CD4-positive, alpha-beta T cell (primary cell): ENCODE measurements around the gene CACNA1B. TPM values are rescaled to one million over a fixed set of nuclear protein-coding genes. Genes with fewer than 3 reads are reported as not detected.
A peak's percentile ranks its signal among the peaks of the same experiment; 100 is the strongest.

ENCODE experiments used
- ATAC-seq: fragments of 200-7000 bp; cut with Tn5 transposase; one replicate; pipeline ENCODE4 v1.10.0; 2022; ENCODE audit warnings: mild to moderate bottlenecking; ENCODE audit not compliant: poor library complexity
- CTCF ChIA-PET: fragments of 350-600 bp; sonication (Branson Sonifier 250); formaldehyde crosslinking; loops from one replicate; lab custom pipeline; 2021; ENCODE audit warnings: antibody characterized with exemption, inconsistent platforms; lab: Charles Lee
- POLR2A ChIA-PET: fragments of 350-600 bp; sonication (Branson Sonifier 250); formaldehyde crosslinking; loops from one replicate; lab custom pipeline; 2021; ENCODE audit warnings: antibody characterized with exemption, inconsistent platforms; lab: Charles Lee
- DNase-seq, 14 experiments: peaks; one replicate each; pipeline ENCODE4 v3.0.0-alpha.2; 2013 to 2020; ENCODE audit warnings: mixed read lengths in 2 of 14
- H3K27ac ChIP-seq, 2 donors: one replicate each; pipeline versions ENCODE4 v1.5.1 to v1.7.0; 2013; ENCODE audit warnings: low read length in 2 of 2, low read depth in 1 of 2, mild to moderate bottlenecking in 1 of 2
- H3K27me3 ChIP-seq, 2 experiments: 1 replicate in 1 of 2; 2 replicates in 1 of 2; pipeline versions ENCODE4 v1.6.1 to v1.7.0; 2013; ENCODE audit warnings: low read length in 2 of 2, control low read depth in 1 of 2, mild to moderate bottlenecking in 1 of 2, moderate library complexity in 1 of 2; ENCODE audit not compliant: insufficient read depth in 2 of 2, control insufficient read depth in 1 of 2
- H3K36me3 ChIP-seq: one replicate; pipeline ENCODE4 v1.6.1; 2013; ENCODE audit warnings: low read length, control low read depth; ENCODE audit not compliant: insufficient read depth
- H3K4me1 ChIP-seq: one replicate; pipeline ENCODE4 v1.6.1; 2013; ENCODE audit warnings: low read length, control low read depth; ENCODE audit not compliant: insufficient read depth
- H3K4me3 ChIP-seq: one replicate; pipeline ENCODE4 v1.5.1; 2013; ENCODE audit warnings: mild to moderate bottlenecking, low read length, moderate library complexity
- H3K9me3 ChIP-seq, 2 experiments: 1 replicate in 1 of 2; 2 replicates in 1 of 2; pipeline versions ENCODE4 v1.6.1 to v1.7.0; 2013; ENCODE audit warnings: low read length in 2 of 2, mild to moderate bottlenecking in 2 of 2, control low read depth in 1 of 2, moderate library complexity in 1 of 2; ENCODE audit not compliant: control insufficient read depth in 1 of 2, insufficient read depth in 1 of 2
- H3K27ac Mint-ChIP-seq: one replicate; pipeline ENCODE4 v1.8.0; 2020; ENCODE audit warnings: mixed read lengths
- H3K27me3 Mint-ChIP-seq: one replicate; pipeline ENCODE4 v1.8.0; 2021; ENCODE audit warnings: mixed read lengths
- H3K36me3 Mint-ChIP-seq: one replicate; pipeline ENCODE4 v1.8.0; 2021; ENCODE audit warnings: low read depth, mixed read lengths
- H3K4me1 Mint-ChIP-seq: one replicate; pipeline ENCODE4 v1.8.0; 2021; ENCODE audit warnings: low read depth, mixed read lengths
- H3K4me3 Mint-ChIP-seq: one replicate; pipeline ENCODE4 v1.8.0; 2020; ENCODE audit warnings: mild to moderate bottlenecking, mixed read lengths
- H3K9me3 Mint-ChIP-seq: one replicate; pipeline ENCODE4 v1.8.0; 2020; ENCODE audit warnings: mixed read lengths
- CTCF ChIP-seq: fragments of 200-600 bp; IDR thresholded peaks from one replicate; pipeline ENCODE4 v1.8.0; 2022; ENCODE audit warnings: antibody characterized with exemption, mild to moderate bottlenecking
- intact Hi-C, 2 experiments: fragments of 100-400 bp; cut with DNase I in 1 of 2; cut with micrococcal nuclease in 1 of 2; formaldehyde crosslinking; loops; one replicate each; pipeline versions ENCODE4 v1.15.1 to v1.9.0; 2023 to 2025; cut with DNase I, micrococcal nuclease
- total RNA-seq, 174 experiments: library from RNA in 2 of 174; stranded (reverse) in 2 of 174; gene quantifications; one replicate each; pipeline ENCODE4 v1.2.3 and lab custom pipeline; 2021 to 2026

CACNA1B gene
- total RNA-seq, 2 experiments from 2014 or later: not detected

- Histone ChIP-seq H3K4me1 (no peaks in the 10 kb centered on the region), H3K27ac (no peak overlapping the region), H3K4me3 (no peak overlapping the region), H3K36me3 (no peaks in the 10 kb centered on the region), H3K27me3 (peaks cover 0 to 2% of the 10 kb centered on the region in 2 experiments), H3K9me3 (no peaks in the 10 kb centered on the region)
- ChIA-PET POLR2A (no interaction called here), CTCF (no interaction called here)
- ATAC-seq (no peak), DNase-seq (peak in 1 of 14 experiments; percentile 17)
- Mint-ChIP-seq H3K4me3 (no peak overlapping the region), H3K27me3 (peaks cover 21% of the 10 kb centered on the region), H3K9me3 (no peaks in the 10 kb centered on the region), H3K4me1 (no peaks in the 10 kb centered on the region), H3K36me3 (no peaks in the 10 kb centered on the region), H3K27ac (no peak overlapping the region)
- no peak for TF ChIP-seq CTCF
- intact Hi-C loops: no loop called here
These were observed 166.1 kb downstream of the CACNA1B start for GRCh38 chr9:138043411-138044345.

- no peak for TF ChIP-seq CTCF
- no peaks in the 10 kb centered on the region for H3K36me3 ChIP-seq
- ChIA-PET CTCF (no interaction called here), POLR2A (no interaction called here)
- H3K4me3 Mint-ChIP-seq: no peak overlapping the region
- H3K27ac ChIP-seq: no peak overlapping the region
- H3K4me1 ChIP-seq: no peaks in the 10 kb centered on the region
- peaks cover 0 to 3% of the 10 kb centered on the region in 2 experiments for H3K27me3 ChIP-seq
- no peak for ATAC-seq
- H3K27me3 Mint-ChIP-seq: peaks cover 21% of the 10 kb centered on the region
- no peak overlapping the region for H3K4me3 ChIP-seq
- no peaks in the 10 kb centered on the region for H3K9me3 Mint-ChIP-seq
- H3K4me1 Mint-ChIP-seq: no peaks in the 10 kb centered on the region
- H3K9me3 ChIP-seq: no peaks in the 10 kb centered on the region
- H3K27ac Mint-ChIP-seq: no peak overlapping the region
- peak in 1 of 14 experiments; percentile 16 for DNase-seq
- intact Hi-C loops: no loop called here
- no peaks in the 10 kb centered on the region for H3K36me3 Mint-ChIP-seq
These were observed 167.2 kb downstream of the CACNA1B start for GRCh38 chr9:138044485-138045383.

- H3K36me3 Mint-ChIP-seq: no peaks in the 10 kb centered on the region
- TF ChIP-seq CTCF: no peak
- H3K9me3 Mint-ChIP-seq: no peaks in the 10 kb centered on the region
- no peak overlapping the region for H3K4me3 Mint-ChIP-seq
- ATAC-seq (no peak), DNase-seq (peak in 1 of 14 experiments; percentile 28)
- POLR2A ChIA-PET: no interaction called here
- peaks cover 0 to 6% of the 10 kb centered on the region in 2 experiments for H3K27me3 ChIP-seq
- no peaks in the 10 kb centered on the region for H3K36me3 ChIP-seq
- H3K9me3 ChIP-seq: no peaks in the 10 kb centered on the region
- H3K27ac Mint-ChIP-seq: no peak overlapping the region
- H3K27ac ChIP-seq: no peak overlapping the region
- no peaks in the 10 kb centered on the region for H3K4me1 Mint-ChIP-seq
- intact Hi-C loops: no loop called here
- CTCF ChIA-PET: no interaction called here
- no peaks in the 10 kb centered on the region for H3K4me1 ChIP-seq
- peaks cover 21% of the 10 kb centered on the region for H3K27me3 Mint-ChIP-seq
- no peak overlapping the region for H3K4me3 ChIP-seq
These were observed 168.2 kb downstream of the CACNA1B start for GRCh38 chr9:138045541-138046490.
